ENCODE results near the gene ELFN1.

The ELFN1 gene

DNA sequence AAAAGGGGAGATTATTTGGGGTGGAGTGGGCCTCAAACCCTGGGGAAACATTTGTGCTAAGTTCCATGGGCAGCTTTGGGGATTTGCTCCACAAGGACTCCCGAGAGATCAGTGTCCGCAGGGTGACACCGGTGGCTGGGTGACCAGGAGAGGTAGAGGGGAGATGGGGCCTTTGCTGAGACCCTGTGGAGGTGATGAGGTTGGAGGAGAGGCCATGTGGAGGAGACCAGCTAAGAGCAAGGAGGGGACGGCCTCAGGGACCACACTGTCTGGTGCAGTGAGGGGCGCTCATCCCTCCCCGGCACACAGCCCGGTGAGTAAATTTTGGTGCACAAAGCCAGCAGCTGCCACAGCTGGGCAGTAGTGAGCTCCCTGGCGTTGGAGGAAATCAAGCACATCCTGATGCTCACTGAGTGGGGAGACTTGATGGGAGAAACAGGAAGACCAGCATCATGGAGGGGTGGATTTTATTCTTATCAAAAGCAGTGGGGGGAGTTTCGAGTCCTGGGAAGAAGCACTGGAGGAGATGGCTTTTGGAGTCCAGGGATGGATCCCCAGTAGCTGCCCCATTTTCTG lies 20.2 kb upstream of the ELFN1 start:
- Mint-ChIP-seq H3K27ac (no peak overlapping the region), H3K9me3 (no peaks in the 10 kb centered on the region), H3K4me3 (no peak overlapping the region), H3K4me1 (no peaks in the 10 kb centered on the region), H3K36me3 (no peaks in the 10 kb centered on the region)
- DNase-seq (ENCODE audit: low spot score in 2 of 2) (no peak), ATAC-seq (no peak)

DNA sequence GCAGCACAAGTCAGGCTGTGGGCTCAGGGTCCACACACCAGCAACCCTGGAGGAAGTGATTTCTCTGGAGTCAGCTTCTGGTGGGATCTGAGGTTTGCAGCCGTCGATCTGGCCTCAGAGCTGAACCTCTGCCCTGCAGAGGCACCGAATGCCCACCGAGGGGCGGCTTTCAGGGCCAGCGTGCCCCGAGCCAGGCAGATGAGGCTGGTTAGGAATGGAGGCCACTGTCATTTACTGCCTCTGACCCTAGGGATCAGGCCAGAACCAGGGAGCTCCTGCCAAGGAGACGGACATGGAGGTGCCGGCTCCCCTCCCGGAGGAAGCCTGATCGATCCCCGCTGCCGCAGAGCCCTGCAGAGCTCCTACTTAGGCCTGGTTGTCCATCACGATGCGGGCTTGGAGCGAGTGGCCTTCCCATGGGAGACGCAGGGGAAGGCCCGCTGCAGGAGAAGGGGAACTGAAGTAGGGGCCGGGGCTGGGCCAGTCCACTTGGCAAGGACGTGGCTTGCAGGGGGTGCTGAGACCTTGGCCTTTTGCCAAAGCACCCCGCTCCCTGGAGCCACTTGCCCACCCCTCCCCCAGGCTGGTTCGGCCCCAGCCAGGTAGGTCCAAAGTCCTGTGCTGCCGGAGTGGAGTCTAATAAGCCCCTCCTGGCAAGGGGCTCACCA lies 19.6 kb upstream of the ELFN1 start:
- DNase-seq (ENCODE audit: low spot score in 2 of 2), result no peak
- Mint-ChIP-seq H3K36me3 (no peaks in the 10 kb centered on the region), H3K9me3 (no peaks in the 10 kb centered on the region), H3K4me1 (no peaks in the 10 kb centered on the region), H3K27ac (no peak overlapping the region), H3K4me3 (no peak overlapping the region)
- ATAC-seq, result no peak

DNA sequence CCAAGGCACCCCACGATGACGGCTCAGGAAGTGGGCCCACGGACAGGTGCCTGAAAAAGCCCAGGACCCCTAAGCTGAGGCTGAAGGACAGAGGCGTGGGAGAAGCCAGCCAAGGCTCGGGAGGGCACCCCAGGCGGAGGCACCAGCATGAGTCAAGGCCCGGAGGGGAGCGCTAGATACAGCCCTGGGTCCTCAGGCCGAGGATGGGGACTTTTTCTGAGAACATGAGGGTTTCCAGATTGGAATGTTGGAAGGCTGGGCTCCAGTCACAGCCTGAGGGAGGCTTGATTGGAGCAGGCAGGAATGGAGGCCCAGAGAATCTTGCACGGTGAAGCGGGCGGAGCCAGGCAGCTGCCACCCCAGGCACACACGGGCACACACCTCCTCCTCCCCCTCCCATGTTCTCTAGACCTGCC lies 19.0 kb upstream of the ELFN1 start:
- H3K4me1 Mint-ChIP-seq, result no peaks in the 10 kb centered on the region
- H3K4me3 Mint-ChIP-seq, result no peak overlapping the region
- H3K36me3 Mint-ChIP-seq, result no peaks in the 10 kb centered on the region
- no peak overlapping the region for H3K27ac Mint-ChIP-seq
- ATAC-seq (no peak), DNase-seq (ENCODE audit: low spot score in 2 of 2) (no peak)
- no peaks in the 10 kb centered on the region for H3K9me3 Mint-ChIP-seq

DNA sequence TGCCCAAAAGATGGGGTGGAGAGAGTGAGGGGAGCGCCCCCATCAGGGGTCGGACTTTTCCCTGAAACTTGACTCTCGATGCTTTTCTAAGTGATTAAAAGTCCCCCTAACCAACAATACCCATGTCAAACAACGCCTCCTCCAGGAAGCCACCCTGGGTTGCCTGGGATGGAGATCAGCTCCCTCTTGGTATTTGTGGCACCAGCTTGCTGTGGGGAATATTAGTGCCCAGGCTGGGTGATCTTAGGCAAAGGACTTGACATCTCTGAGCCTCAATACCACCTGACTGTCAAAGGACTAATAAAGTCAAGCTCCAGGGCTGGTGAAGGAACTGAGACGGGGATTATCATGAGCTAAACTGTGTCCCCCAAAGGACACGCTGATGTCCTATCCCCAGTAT lies 18.2 kb upstream of the ELFN1 start:
- H3K4me3 Mint-ChIP-seq, result no peak overlapping the region
- DNase-seq (ENCODE audit: low spot score in 2 of 2) (no peak), ATAC-seq (no peak)
- H3K36me3 Mint-ChIP-seq, result no peaks in the 10 kb centered on the region
- H3K27ac Mint-ChIP-seq, result no peak overlapping the region
- no peaks in the 10 kb centered on the region for H3K9me3 Mint-ChIP-seq
- H3K4me1 Mint-ChIP-seq, result no peaks in the 10 kb centered on the region

DNA sequence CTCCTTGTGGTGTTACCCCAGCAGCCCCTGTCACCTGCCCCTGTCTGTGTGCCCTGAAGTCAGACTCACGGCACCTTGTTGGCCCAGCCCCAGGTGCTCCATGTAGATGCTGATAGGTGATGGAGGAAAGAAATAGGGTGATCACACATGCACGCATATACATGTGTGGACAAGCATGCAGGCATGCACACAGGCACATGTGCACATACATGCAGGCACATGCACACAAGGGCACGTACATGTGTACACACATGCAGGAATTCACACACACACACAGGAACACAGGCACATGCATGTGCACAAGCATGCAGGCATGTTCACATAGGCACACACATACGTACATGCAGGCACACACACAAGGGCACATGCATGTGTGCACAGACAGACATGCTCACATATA lies 16.6 kb upstream of the ELFN1 start:
- Mint-ChIP-seq H3K36me3 (no peaks in the 10 kb centered on the region), H3K4me1 (no peaks in the 10 kb centered on the region), H3K9me3 (no peaks in the 10 kb centered on the region), H3K4me3 (no peak overlapping the region), H3K27ac (no peak overlapping the region)
- no peak for DNase-seq (ENCODE audit: low spot score in 2 of 2)
- no peak for ATAC-seq

DNA sequence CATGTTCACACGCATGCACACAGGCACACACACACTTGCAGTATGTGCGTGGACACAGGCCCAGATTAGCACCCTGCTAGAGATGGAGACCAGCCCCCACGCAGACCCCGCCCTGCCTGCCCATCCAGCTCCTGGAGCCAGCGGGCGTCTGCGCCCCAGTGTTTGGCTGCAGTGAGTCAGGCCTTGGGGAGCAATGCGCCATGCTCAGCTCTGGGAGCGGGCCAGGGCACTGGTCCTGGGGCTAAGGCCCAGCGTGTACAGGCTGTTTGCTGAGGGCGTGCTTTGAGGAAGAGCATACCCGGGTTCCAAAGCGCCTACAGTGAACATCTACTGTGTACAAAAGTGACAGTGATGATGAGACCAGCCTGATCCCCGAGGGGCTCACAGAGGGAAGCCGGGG lies 16.0 kb upstream of the ELFN1 start:
- DNase-seq (ENCODE audit: low spot score in 2 of 2) (no peak), ATAC-seq (no peak)
- Mint-ChIP-seq H3K9me3 (no peaks in the 10 kb centered on the region), H3K4me3 (no peak overlapping the region), H3K36me3 (no peaks in the 10 kb centered on the region), H3K4me1 (no peaks in the 10 kb centered on the region), H3K27ac (no peak overlapping the region)

DNA sequence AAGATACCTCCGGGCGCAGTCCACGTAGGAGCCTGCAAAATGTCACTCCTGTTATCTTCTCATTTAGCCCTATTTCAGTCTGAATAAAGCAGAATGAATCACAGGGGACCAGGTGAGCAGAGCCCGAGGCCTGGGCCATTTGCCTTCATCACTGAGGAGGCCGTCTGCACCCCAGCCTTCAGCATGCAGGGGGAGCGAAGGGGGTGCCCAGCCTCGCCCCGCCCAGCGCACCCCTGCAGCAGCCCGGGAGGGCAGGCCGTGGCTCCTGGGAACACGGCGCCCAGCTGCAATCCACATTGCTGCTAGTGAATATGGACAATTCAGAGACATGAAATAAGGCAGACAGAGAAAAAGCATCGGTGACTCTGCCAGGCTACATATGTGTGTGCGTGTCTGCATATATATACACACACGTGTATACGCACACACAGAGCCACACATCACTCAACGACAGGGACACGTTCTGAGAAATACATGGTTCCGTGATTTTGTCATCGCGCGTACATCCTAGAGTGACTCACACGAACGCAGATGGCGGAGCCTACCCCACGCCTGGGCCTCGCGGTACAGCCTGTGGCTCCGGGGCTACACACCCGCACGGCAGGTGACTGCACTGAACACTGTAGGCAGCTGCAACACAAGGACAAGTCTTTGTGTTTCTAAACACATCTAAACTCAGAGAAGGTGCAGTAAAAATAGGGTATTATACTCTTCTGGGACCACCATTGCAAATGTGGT lies 15.2 kb upstream of the ELFN1 start:
- H3K36me3 Mint-ChIP-seq, result no peaks in the 10 kb centered on the region
- no peaks in the 10 kb centered on the region for H3K4me1 Mint-ChIP-seq
- no peak for ATAC-seq

DNA sequence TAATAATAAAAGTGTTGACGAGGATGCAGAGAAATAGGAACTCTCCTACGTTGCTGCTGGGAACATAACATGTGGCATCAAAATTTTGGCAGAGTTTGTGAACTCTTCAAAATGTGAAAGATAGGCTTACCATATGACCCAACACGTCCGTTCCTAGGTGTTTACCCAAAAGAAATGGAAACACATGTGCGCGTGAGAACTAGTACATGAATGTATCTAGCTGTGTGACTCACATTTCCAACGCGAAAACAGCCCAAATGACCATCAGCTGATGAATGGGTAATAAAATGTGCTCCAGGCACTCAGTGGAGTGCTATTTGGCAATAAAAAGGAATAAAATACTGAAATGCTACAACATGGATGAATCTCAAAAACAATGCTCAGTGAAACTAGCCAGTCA lies 10.4 kb upstream of the ELFN1 start:
- Mint-ChIP-seq H3K9me3 (no peaks in the 10 kb centered on the region), H3K27ac (no peak overlapping the region), H3K36me3 (no peaks in the 10 kb centered on the region), H3K4me1 (peaks cover 7% of the 10 kb centered on the region), H3K4me3 (no peak overlapping the region)
- no peak for DNase-seq (ENCODE audit: low spot score in 2 of 2)
- no peak for ATAC-seq

More for the DNA sequence above, 15.2 kb upstream of the ELFN1 start:
- Mint-ChIP-seq H3K27ac (no peak overlapping the region), H3K9me3 (no peaks in the 10 kb centered on the region), H3K4me3 (no peak overlapping the region)
- DNase-seq (ENCODE audit: low spot score in 2 of 2), result no peak

DNA sequence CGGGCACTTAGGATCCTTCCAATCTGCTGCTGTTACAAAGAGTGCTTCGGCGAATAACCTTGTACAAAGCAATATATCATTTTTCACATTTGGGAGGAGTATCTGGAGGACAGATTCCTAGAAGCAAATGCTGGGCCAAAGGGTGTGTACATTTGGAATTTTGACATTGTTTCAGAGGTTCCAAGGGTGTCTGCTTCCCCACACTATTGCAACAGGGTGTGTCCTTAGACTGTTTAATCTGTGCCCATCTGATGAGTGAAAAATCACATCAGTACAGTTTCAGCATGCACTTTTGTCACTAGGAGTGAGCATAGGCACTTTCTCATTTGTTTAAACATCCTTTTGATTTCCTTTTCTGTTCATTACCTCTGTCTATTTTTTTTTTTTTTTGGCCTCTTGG lies 8.6 kb upstream of the ELFN1 start:
- Mint-ChIP-seq H3K9me3 (no peaks in the 10 kb centered on the region), H3K36me3 (no peaks in the 10 kb centered on the region), H3K4me3 (no peak overlapping the region), H3K27ac (no peak overlapping the region), H3K4me1 (peaks cover 7% of the 10 kb centered on the region)
- no peak for ATAC-seq
- DNase-seq (ENCODE audit: low spot score in 2 of 2), result no peak

DNA sequence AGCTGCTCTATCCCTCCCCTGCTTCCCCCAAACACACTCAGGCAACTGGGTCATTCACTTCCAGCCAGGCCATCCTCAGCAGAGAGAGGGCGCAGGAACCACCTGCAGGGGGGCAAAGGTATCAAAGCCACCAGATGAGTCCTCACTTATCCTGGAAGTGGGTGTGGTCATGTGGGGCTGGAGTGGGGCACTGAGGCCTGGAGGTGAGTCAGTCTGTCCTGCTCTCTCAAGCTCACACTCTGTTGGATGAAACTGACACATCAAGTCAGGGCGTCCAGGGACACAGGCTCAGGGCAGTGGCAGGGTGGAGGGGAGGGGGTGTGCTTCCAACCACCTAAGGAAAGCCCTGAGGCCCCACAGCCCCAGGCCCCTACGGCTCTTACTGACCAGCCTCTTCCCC lies 8.0 kb upstream of the ELFN1 start:
- Mint-ChIP-seq H3K27ac (no peak overlapping the region), H3K4me1 (peaks cover 10% of the 10 kb centered on the region), H3K36me3 (no peaks in the 10 kb centered on the region), H3K4me3 (no peak overlapping the region), H3K9me3 (no peaks in the 10 kb centered on the region)
- DNase-seq (ENCODE audit: low spot score in 2 of 2) (no peak), ATAC-seq (peak; percentile 14)

DNA sequence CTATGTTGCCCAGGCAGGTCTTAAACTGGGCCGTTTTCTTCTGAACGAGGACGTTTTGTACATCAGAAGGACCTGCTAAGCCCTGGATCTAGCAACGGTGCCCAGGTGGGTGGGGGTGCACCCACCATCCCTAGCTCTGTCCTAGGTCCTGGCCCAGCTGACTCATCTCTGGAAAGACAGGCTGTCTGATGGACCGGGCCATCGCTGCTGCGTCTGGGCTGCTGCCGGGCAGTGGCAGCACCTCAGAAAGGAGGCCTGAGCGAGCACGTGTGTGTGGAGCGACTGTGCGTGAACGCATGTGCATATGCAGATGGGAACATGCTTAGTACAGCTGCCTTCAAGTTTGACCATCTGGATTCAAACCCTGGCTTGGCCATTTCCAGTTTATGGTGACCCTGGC lies 7.3 kb upstream of the ELFN1 start:
- no peaks in the 10 kb centered on the region for H3K9me3 Mint-ChIP-seq
- peaks cover 12% of the 10 kb centered on the region for H3K4me1 Mint-ChIP-seq
- no peak overlapping the region for H3K4me3 Mint-ChIP-seq
- ATAC-seq (no peak), DNase-seq (ENCODE audit: low spot score in 2 of 2) (no peak)
- H3K36me3 Mint-ChIP-seq, result no peaks in the 10 kb centered on the region
- no peak overlapping the region for H3K27ac Mint-ChIP-seq

DNA sequence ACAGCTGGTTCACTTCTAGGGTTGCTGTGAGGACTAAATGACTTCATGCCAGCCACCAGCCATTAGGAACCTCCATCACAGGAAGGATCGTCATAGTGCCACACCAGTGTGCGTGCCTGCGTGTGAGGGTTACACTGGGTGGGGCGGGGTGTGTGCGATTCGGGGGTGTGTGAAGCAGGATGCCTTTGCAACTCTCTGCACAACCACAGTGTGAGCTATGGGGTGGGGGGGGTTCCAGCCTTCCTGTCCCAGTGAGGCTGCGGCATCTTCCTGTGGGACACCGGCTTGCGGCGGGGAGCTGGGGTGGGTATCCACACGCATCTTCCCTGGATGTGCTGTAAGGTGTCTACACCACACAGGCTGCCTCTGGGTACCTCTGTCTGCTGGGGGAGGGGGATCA lies 6.9 kb upstream of the ELFN1 start:
- Mint-ChIP-seq H3K4me3 (peak overlapping the region; percentile 51), H3K4me1 (peaks cover 16% of the 10 kb centered on the region), H3K36me3 (no peaks in the 10 kb centered on the region), H3K27ac (no peak overlapping the region), H3K9me3 (no peaks in the 10 kb centered on the region)
- ATAC-seq, result peak; percentile 42
- DNase-seq (ENCODE audit: low spot score in 2 of 2), result no peak

DNA sequence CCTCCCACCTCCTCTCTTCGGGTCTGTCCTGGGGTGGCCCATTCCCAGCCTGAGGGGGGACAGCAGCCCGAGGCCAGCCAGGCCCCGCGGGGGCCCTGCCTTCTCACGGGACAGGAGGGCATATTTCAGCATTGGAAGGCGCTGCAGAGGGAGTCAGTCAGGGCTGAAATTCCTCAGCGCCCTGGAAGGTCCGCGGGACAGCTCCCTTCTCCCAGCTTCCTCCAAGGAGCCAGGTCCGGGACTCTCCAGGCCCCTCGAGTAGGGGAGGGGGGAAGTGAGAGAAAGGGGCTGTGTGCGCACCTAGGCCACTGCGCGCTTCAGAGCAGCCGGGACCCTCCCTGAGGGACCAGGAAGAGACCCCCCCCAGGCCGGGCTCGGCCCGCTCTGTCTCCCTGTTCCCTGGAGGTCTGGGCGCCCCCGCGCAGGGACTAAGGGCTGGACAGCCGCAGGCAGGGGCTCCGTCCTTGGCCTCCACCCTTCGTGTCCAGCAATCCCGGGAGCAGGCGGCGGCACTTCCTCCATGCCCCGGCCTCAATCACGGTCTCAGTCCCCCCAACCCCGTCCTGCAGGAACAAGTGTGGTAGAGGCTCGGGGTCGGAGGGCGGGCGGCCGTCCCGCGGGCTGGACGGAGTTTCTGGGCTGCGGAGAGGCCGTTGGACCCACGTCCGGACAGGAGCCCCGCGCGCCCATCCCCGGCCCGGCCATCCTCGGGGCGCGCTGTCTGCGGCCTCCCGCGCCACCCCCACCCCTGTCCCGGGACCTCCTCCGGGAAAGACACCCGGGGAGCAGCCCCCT lies 6.0 kb upstream of the ELFN1 start:
- no peaks in the 10 kb centered on the region for H3K9me3 Mint-ChIP-seq
- DNase-seq (ENCODE audit: low spot score in 2 of 2), result no peak
- H3K27ac Mint-ChIP-seq, result no peak overlapping the region
- ATAC-seq, result no peak
- no peaks in the 10 kb centered on the region for H3K36me3 Mint-ChIP-seq
- peaks cover 24% of the 10 kb centered on the region for H3K4me1 Mint-ChIP-seq
- peak overlapping the region; percentile 51 for H3K4me3 Mint-ChIP-seq

DNA sequence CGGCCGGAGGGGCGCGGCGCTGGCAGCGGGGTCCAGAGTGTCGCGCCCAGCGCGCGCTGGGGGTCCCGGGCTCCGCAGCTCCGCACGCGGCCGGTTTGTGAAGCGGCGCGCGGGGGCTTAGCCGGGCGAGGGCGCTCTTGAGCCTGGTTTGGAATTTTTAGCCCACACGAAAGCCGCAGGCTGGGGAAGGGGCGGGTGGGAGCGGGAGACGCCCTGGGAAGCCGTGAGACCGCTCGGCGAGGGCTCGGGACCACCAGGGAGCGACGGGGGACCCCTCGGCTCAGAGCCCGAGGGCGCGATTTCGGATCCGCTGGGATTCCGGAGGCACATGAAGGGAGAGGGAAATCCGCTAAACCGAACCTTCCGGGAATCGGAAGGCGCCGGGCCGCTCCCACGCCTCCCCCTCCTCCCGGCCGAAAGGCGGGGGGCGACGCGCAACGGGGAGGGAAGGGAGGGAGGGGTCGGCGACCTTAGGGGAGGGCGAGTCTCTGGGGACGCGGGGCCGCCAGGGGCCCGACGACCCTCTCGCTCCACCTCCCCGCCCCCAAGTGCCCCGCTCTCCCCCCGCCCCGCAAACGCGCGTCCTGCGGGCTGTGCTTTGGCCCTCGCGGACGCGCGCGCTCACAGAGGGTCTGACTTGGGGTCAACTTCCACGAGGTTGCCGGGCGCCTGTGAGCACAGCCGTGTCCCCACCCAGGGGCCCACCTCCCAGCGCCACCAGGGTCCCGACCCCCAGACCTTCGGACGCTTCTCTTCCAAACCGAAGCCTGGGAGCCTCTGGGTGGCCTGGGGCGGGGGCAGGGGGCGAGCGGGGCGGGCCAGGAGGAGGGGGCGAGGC lies 5.1 kb upstream of the ELFN1 start:
- Mint-ChIP-seq H3K4me3 (peak overlapping the region; percentile 8), H3K27ac (no peak overlapping the region), H3K36me3 (no peaks in the 10 kb centered on the region), H3K4me1 (peaks cover 27% of the 10 kb centered on the region), H3K9me3 (no peaks in the 10 kb centered on the region)
- DNase-seq (ENCODE audit: low spot score in 2 of 2) (no peak), ATAC-seq (no peak)

All from stimulated activated effector memory CD8-positive, alpha-beta T cell treated with anti-CD3 and anti-CD28 coated beads, Interleukin-12 subunit alpha, Interleukin-12 subunit beta, amount 100 ng/mL, for 72 hours (primary cell).